Caco-2 (cell line): ENCODE measurements around the gene FANCD2. TPM values are rescaled to one million over a fixed set of nuclear protein-coding genes. Genes with fewer than 3 reads are reported as not detected.

Source experiments
- BruUV-seq: library from RNA; stranded (reverse); fragments of 400-500 nt; replicated peaks from 2 replicates; lab custom pipeline; 2021; lab: Mats Ljungman, UMichigan
- CTCF ChIA-PET: fragments of 300-600 bp; sonication (Branson Sonifier 250); formaldehyde crosslinking; loops from one replicate; lab custom pipeline; 2022; ENCODE audit warnings: antibody characterized with exemption; lab: Charles Lee
- POLR2A ChIA-PET: fragments of 300-600 bp; sonication (Branson Sonifier 250); formaldehyde crosslinking; loops from one replicate; lab custom pipeline; 2022; ENCODE audit warnings: antibody characterized with exemption; lab: Charles Lee
- DNase-seq, 2 experiments: peaks; one replicate each; pipeline versions ENCODE4 v3.0.0 to v3.0.0-alpha.2; 2020 to 2022
- H3K27me3 ChIP-seq: replicated peaks from 2 replicates; pipeline ENCODE4 v1.6.0; 2011; ENCODE audit warnings: low read length; ENCODE audit not compliant: control insufficient read depth, insufficient read depth
- H3K36me3 ChIP-seq: 2 replicates; pipeline ENCODE4 v1.5.1; 2011; ENCODE audit warnings: low read length; ENCODE audit not compliant: control insufficient read depth, insufficient read depth
- H3K4me1 ChIP-seq: fragments of 250-450 bp; sonication (Bioruptor Pico); 2 replicates; pipeline ENCODE4 v1.5.1; 2020; ENCODE audit warnings: mild to moderate bottlenecking
- H3K4me3 ChIP-seq: 2 replicates; pipeline ENCODE4 v1.5.1; 2011; ENCODE audit warnings: low read depth, mild to moderate bottlenecking, control low read depth, low read length
- H3K9me3 ChIP-seq: fragments of 250-450 bp; sonication (Bioruptor Pico); 2 replicates; pipeline ENCODE4 v1.5.1; 2020; ENCODE audit warnings: mild to moderate bottlenecking, moderate library complexity
- H3K27ac Mint-ChIP-seq: one replicate; pipeline ENCODE4 v1.8.0; 2022; ENCODE audit warnings: mixed read lengths; ENCODE audit not compliant: unreplicated experiment
- H3K27me3 Mint-ChIP-seq: one replicate; pipeline ENCODE4 v1.8.0; 2022; ENCODE audit warnings: mixed read lengths; ENCODE audit not compliant: insufficient read depth, unreplicated experiment
- H3K36me3 Mint-ChIP-seq: one replicate; pipeline ENCODE4 v1.8.0; 2022; ENCODE audit warnings: mild to moderate bottlenecking, mixed read lengths; ENCODE audit not compliant: insufficient read depth, unreplicated experiment
- H3K4me1 Mint-ChIP-seq: one replicate; pipeline ENCODE4 v1.8.0; 2022; ENCODE audit warnings: low read depth, mixed read lengths; ENCODE audit not compliant: unreplicated experiment
- H3K4me3 Mint-ChIP-seq: one replicate; pipeline ENCODE4 v1.8.0; 2022; ENCODE audit warnings: mild to moderate bottlenecking, moderate library complexity, mixed read lengths; ENCODE audit not compliant: unreplicated experiment
- H3K9me3 Mint-ChIP-seq: one replicate; pipeline ENCODE4 v1.8.0; 2022; ENCODE audit warnings: mixed read lengths; ENCODE audit not compliant: unreplicated experiment
- intact Hi-C: fragments of 100-400 bp; cut with micrococcal nuclease; formaldehyde crosslinking; loops from one replicate; pipeline ENCODE4 v1.10.0; 2022; ENCODE audit not compliant: unreplicated experiment
- total RNA-seq: library from RNA; stranded (reverse); gene quantifications from 2 replicates; pipeline ENCODE4 v1.2.3, GENCODE V29; 2022
- TF ChIP-seq, protein P1 (sequence below), 2 experiments: fragments of 200-600 bp in 1 of 2; IDR thresholded peaks; 1 replicate in 1 of 2; 2 replicates in 1 of 2; pipeline versions ENCODE4 v1.5.1 to v1.8.0; 2011 to 2022; ENCODE audit warnings: antibody characterized with exemption in 1 of 2, control low read depth in 1 of 2, inconsistent platforms in 1 of 2, low read depth in 1 of 2, low read length in 1 of 2, mild to moderate bottlenecking in 1 of 2, moderate library complexity in 1 of 2; ENCODE audit not compliant: insufficient read depth in 1 of 2, severe bottlenecking in 1 of 2, unreplicated experiment in 1 of 2

FANCD2 gene
- total RNA-seq, 1 experiment from 2014 or later, result 35.6 TPM

DNA sequence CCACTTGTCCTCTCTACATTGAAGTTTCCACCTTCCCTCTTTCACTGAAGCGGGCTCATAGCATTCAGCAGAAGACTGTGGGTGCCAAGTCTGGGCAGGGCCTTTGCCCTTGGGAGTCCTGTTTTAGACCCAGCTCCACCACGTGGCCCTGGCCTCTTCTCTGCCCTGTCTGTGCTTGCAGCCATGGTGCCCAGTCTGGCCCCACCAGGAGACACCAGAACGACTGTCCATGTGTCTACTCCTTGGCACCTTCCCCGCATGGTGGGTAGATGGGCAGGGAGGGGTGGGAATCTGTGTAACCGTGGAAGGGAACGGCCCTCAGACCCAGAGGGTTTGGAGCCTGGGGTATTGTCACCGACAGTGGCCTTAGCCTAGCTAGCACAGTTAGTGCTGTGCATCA, 21.7 kb upstream of the FANCD2 start:
- Histone ChIP-seq H3K4me3 (no peak overlapping the region), H3K27me3 (no peaks in the 10 kb centered on the region), H3K9me3 (no peaks in the 10 kb centered on the region), H3K36me3 (no peaks in the 10 kb centered on the region), H3K4me1 (no peaks in the 10 kb centered on the region)
- peaks cover 49% of the 10 kb centered on the region for H3K36me3 Mint-ChIP-seq
- ChIA-PET CTCF (interaction anchor here (0.7 kb wide), 1 partner anchor 34 kb away, joined by 3 read pairs; no protein-coding TSS in a partner anchor), POLR2A (no interaction called here)
- no TSS peak for BruUV-seq
- H3K4me3 Mint-ChIP-seq, result no peak overlapping the region
- no peaks in the 10 kb centered on the region for H3K9me3 Mint-ChIP-seq
- TF ChIP-seq, protein P1, sequence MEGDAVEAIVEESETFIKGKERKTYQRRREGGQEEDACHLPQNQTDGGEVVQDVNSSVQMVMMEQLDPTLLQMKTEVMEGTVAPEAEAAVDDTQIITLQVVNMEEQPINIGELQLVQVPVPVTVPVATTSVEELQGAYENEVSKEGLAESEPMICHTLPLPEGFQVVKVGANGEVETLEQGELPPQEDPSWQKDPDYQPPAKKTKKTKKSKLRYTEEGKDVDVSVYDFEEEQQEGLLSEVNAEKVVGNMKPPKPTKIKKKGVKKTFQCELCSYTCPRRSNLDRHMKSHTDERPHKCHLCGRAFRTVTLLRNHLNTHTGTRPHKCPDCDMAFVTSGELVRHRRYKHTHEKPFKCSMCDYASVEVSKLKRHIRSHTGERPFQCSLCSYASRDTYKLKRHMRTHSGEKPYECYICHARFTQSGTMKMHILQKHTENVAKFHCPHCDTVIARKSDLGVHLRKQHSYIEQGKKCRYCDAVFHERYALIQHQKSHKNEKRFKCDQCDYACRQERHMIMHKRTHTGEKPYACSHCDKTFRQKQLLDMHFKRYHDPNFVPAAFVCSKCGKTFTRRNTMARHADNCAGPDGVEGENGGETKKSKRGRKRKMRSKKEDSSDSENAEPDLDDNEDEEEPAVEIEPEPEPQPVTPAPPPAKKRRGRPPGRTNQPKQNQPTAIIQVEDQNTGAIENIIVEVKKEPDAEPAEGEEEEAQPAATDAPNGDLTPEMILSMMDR (IDR thresholded peaks at IDR 0.05; ENCODE audit: insufficient read depth in 1 of 2, low read depth in 1 of 2, low read length in 1 of 2, severe bottlenecking in 1 of 2, unreplicated experiment in 1 of 2), result no peak
- no peak for DNase-seq
- intact Hi-C loops, result no loop called here
- no peak overlapping the region for H3K27ac Mint-ChIP-seq
- H3K27me3 Mint-ChIP-seq, result no peaks in the 10 kb centered on the region
- H3K4me1 Mint-ChIP-seq, result no peaks in the 10 kb centered on the region

DNA sequence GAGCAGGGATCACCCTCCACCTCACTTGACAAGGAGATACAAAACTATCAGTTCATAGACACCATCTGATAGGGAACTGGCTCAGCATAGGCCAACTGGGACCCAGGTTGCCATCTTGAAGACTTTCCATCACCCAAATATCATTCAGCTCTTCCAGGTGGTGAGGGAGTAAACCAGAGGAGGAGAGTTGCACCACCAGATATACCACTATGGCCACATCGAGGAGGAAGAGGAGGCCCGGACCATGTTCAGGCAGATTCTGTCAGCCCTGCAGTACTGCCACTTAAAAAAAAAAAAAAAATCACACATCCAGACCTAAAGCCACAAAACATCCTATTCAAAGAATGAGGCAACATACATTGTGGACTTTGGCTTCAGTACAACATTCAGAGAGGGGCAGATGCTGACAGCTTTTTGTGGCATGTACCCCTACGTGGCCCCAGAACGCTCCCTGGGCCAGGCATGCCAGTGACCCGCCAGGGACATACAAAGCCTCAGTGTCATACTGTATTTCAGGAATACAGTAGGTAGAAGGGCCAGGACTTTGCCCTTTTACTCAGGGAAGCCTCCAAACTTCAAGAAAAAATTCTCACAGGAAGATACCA, 21.2 kb upstream of the FANCD2 start:
- ChIA-PET CTCF (interaction anchor here (0.7 kb wide), 1 partner anchor 34 kb away, joined by 3 read pairs; no protein-coding TSS in a partner anchor), POLR2A (no interaction called here)
- H3K27me3 Mint-ChIP-seq, result no peaks in the 10 kb centered on the region
- Histone ChIP-seq H3K9me3 (no peaks in the 10 kb centered on the region), H3K4me3 (no peak overlapping the region), H3K36me3 (no peaks in the 10 kb centered on the region), H3K27me3 (no peaks in the 10 kb centered on the region), H3K4me1 (no peaks in the 10 kb centered on the region)
- H3K4me3 Mint-ChIP-seq, result no peak overlapping the region
- H3K9me3 Mint-ChIP-seq, result no peaks in the 10 kb centered on the region
- TF ChIP-seq, protein P1 (IDR thresholded peaks at IDR 0.05; ENCODE audit: insufficient read depth in 1 of 2, low read depth in 1 of 2, low read length in 1 of 2, severe bottlenecking in 1 of 2, unreplicated experiment in 1 of 2), result no peak
- peaks cover 46% of the 10 kb centered on the region for H3K36me3 Mint-ChIP-seq
- peaks cover 2% of the 10 kb centered on the region for H3K4me1 Mint-ChIP-seq
- intact Hi-C loops, result no loop called here
- BruUV-seq, result no TSS peak
- no peak overlapping the region for H3K27ac Mint-ChIP-seq
- DNase-seq, result no peak

DNA sequence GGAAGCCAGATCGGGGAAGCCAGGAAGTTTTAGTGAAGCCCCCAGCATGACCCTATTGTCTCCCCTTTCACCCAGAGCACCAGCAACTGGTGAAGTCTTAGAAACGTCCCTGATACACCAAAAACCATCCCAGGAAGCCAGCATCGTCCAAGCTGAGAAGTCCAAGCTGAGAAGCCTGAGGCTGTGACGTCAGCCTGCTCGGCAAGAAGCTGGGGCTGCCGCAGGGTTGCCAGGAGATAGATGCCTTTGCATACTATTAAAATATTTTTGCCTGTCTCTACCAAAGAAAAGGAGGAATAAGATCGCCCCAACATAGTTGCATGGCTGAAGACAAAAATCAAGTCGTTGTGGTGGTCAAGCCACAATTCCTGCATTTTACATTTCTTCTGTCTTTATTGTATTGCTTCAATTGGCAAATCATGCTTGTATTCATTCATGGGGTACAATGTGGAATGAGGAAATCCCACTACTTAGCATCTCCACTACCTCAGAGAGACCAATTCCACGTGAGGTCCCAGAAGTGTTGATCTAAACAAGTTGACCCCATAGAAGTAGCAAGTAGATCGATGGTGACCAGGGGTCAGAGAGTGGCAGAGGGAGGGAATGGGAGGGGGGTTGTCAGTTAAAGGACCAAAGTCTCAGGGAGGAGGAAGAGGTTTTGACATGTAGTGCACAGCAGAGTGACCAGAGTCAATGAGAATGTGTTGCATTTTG, 20.0 kb upstream of the FANCD2 start:
- Mint-ChIP-seq H3K27me3 (no peaks in the 10 kb centered on the region), H3K36me3 (peaks cover 48% of the 10 kb centered on the region), H3K4me1 (peaks cover 8% of the 10 kb centered on the region), H3K4me3 (no peak overlapping the region), H3K27ac (no peak overlapping the region), H3K9me3 (no peaks in the 10 kb centered on the region)
- Histone ChIP-seq H3K4me1 (no peaks in the 10 kb centered on the region), H3K9me3 (no peaks in the 10 kb centered on the region), H3K4me3 (no peak overlapping the region), H3K27me3 (no peaks in the 10 kb centered on the region), H3K36me3 (no peaks in the 10 kb centered on the region)
- BruUV-seq, result no TSS peak
- no peak for DNase-seq
- intact Hi-C loops, result no loop called here
- ChIA-PET CTCF (no interaction called here), POLR2A (interaction anchor here (0.6 kb wide), 1 partner anchor 9 kb away, joined by 3 read pairs; no protein-coding TSS in a partner anchor)
- TF ChIP-seq, protein P1 (IDR thresholded peaks at IDR 0.05; ENCODE audit: insufficient read depth in 1 of 2, low read depth in 1 of 2, low read length in 1 of 2, severe bottlenecking in 1 of 2, unreplicated experiment in 1 of 2), result no peak
